T-helper 17 cell (primary cell): ENCODE results near the gene STS. TPM values are rescaled to one million over a fixed set of nuclear protein-coding genes. Genes with fewer than 3 reads are reported as not detected.

Source experiments
- ATAC-seq: fragments of 150-1000 bp; cut with Tn5 transposase; 2 replicates; pipeline ENCODE4 v1.10.0; 2021; ENCODE audit warnings: mild to moderate bottlenecking, moderate library complexity
- DNase-seq, 3 donors: peaks; one replicate each; pipeline versions ENCODE4 v3.0.0 to v3.0.0-alpha.2; 2020 to 2021
- H3K9me3 ChIP-seq: one replicate; pipeline ENCODE4 v1.7.0; 2013; ENCODE audit warnings: low read length, mild to moderate bottlenecking; ENCODE audit not compliant: control insufficient read depth, poor library complexity, severe bottlenecking
- H3K27ac Mint-ChIP-seq: one replicate; pipeline ENCODE4 v1.8.0; 2022; ENCODE audit warnings: mild to moderate bottlenecking, moderate library complexity, mixed read lengths
- H3K27me3 Mint-ChIP-seq: one replicate; pipeline ENCODE4 v1.8.0; 2022; ENCODE audit warnings: mixed read lengths
- H3K36me3 Mint-ChIP-seq: one replicate; pipeline ENCODE4 v1.8.0; 2022; ENCODE audit warnings: low read depth, mixed read lengths
- H3K4me1 Mint-ChIP-seq: one replicate; pipeline ENCODE4 v1.8.0; 2022; ENCODE audit warnings: mild to moderate bottlenecking, mixed read lengths
- H3K4me3 Mint-ChIP-seq: one replicate; pipeline ENCODE4 v1.8.0; 2022; ENCODE audit warnings: mild to moderate bottlenecking, moderate library complexity, mixed read lengths
- total RNA-seq, 4 donors: library from RNA in 2 of 4; stranded (reverse) in 2 of 4; gene quantifications; one replicate each; pipeline ENCODE4 v1.2.3 and lab custom pipeline; 2022 to 2026

STS gene
- total RNA-seq, 2 donors from 2014 or later: 1.1 to 1.2 TPM

- H3K27ac Mint-ChIP-seq: no peak overlapping the region
Observed at GRCh38 chrX:7119950-7120877, 27.3 kb upstream of the STS start.

GRCh38 chrX:7120878-7121219, 26.7 kb upstream of the STS start:
- no peaks in the 10 kb centered on the region for H3K36me3 Mint-ChIP-seq
- DNase-seq: no peak
- no peak overlapping the region for H3K27ac Mint-ChIP-seq
- H3K27me3 Mint-ChIP-seq: no peaks in the 10 kb centered on the region
- H3K4me3 Mint-ChIP-seq: no peak overlapping the region
- no peaks in the 10 kb centered on the region for H3K9me3 ChIP-seq
- H3K4me1 Mint-ChIP-seq: peaks cover 20% of the 10 kb centered on the region
- ATAC-seq: no peak

More at GRCh38 chrX:7119950-7120877, 27.3 kb upstream of the STS start:
- DNase-seq (no peak), ATAC-seq (no peak)
- no peaks in the 10 kb centered on the region for H3K9me3 ChIP-seq
- H3K4me3 Mint-ChIP-seq: no peak overlapping the region
- peaks cover 23% of the 10 kb centered on the region for H3K4me1 Mint-ChIP-seq
- H3K27me3 Mint-ChIP-seq: no peaks in the 10 kb centered on the region
- H3K36me3 Mint-ChIP-seq: no peaks in the 10 kb centered on the region

GRCh38 chrX:7127056-7127455, 20.5 kb upstream of the STS start:
- Mint-ChIP-seq H3K27ac (no peak overlapping the region), H3K36me3 (no peaks in the 10 kb centered on the region), H3K27me3 (no peaks in the 10 kb centered on the region), H3K4me1 (peaks cover 7% of the 10 kb centered on the region), H3K4me3 (no peak overlapping the region)
- DNase-seq (no peak), ATAC-seq (no peak)
- no peaks in the 10 kb centered on the region for H3K9me3 ChIP-seq

GRCh38 chrX:7131621-7132020, 15.9 kb upstream of the STS start:
- no peak for DNase-seq
- ATAC-seq: no peak
- Mint-ChIP-seq H3K27ac (no peak overlapping the region), H3K27me3 (no peaks in the 10 kb centered on the region), H3K36me3 (no peaks in the 10 kb centered on the region), H3K4me1 (peaks cover 19% of the 10 kb centered on the region), H3K4me3 (no peak overlapping the region)
- no peaks in the 10 kb centered on the region for H3K9me3 ChIP-seq

- DNase-seq (peak in 1 of 3 donors; percentile 5), ATAC-seq (peak; percentile 57)
- H3K4me3 Mint-ChIP-seq: no peak overlapping the region
- H3K27me3 Mint-ChIP-seq: no peaks in the 10 kb centered on the region
- peak overlapping the region; percentile 45 for H3K27ac Mint-ChIP-seq
- peaks cover 19% of the 10 kb centered on the region for H3K4me1 Mint-ChIP-seq
- H3K9me3 ChIP-seq: no peaks in the 10 kb centered on the region
- H3K36me3 Mint-ChIP-seq: no peaks in the 10 kb centered on the region
Observed at GRCh38 chrX:7132335-7133049, 15.0 kb upstream of the STS start.

- ATAC-seq (no peak), DNase-seq (no peak)
- peaks cover 19% of the 10 kb centered on the region for H3K4me1 Mint-ChIP-seq
- peak overlapping the region; percentile 45 for H3K27ac Mint-ChIP-seq
- no peaks in the 10 kb centered on the region for H3K9me3 ChIP-seq
- no peaks in the 10 kb centered on the region for H3K27me3 Mint-ChIP-seq
- no peak overlapping the region for H3K4me3 Mint-ChIP-seq
- H3K36me3 Mint-ChIP-seq: no peaks in the 10 kb centered on the region
Observed at GRCh38 chrX:7133050-7133440, 14.5 kb upstream of the STS start.

- Mint-ChIP-seq H3K4me1 (peaks cover 22% of the 10 kb centered on the region), H3K27ac (no peak overlapping the region), H3K27me3 (no peaks in the 10 kb centered on the region), H3K4me3 (no peak overlapping the region), H3K36me3 (no peaks in the 10 kb centered on the region)
- DNase-seq: no peak
- ATAC-seq: no peak
- H3K9me3 ChIP-seq: no peaks in the 10 kb centered on the region
Observed at GRCh38 chrX:7134981-7135380, 12.5 kb upstream of the STS start.

GRCh38 chrX:7139202-7140081, 8.1 kb upstream of the STS start:
- DNase-seq (no peak), ATAC-seq (no peak)
- Mint-ChIP-seq H3K4me3 (no peak overlapping the region), H3K4me1 (peaks cover 14% of the 10 kb centered on the region), H3K27me3 (no peaks in the 10 kb centered on the region), H3K27ac (no peak overlapping the region), H3K36me3 (no peaks in the 10 kb centered on the region)
- H3K9me3 ChIP-seq: no peaks in the 10 kb centered on the region

- H3K9me3 ChIP-seq: no peaks in the 10 kb centered on the region
- peaks cover 7% of the 10 kb centered on the region for H3K4me1 Mint-ChIP-seq
- H3K27ac Mint-ChIP-seq: no peak overlapping the region
- H3K36me3 Mint-ChIP-seq: no peaks in the 10 kb centered on the region
- H3K4me3 Mint-ChIP-seq: no peak overlapping the region
- DNase-seq: no peak
- no peak for ATAC-seq
- no peaks in the 10 kb centered on the region for H3K27me3 Mint-ChIP-seq
Observed at GRCh38 chrX:7143076-7143475, 4.4 kb upstream of the STS start.

- no peaks in the 10 kb centered on the region for H3K9me3 ChIP-seq
- ATAC-seq (no peak), DNase-seq (no peak)
- no peak overlapping the region for H3K27ac Mint-ChIP-seq
- H3K27me3 Mint-ChIP-seq: no peaks in the 10 kb centered on the region
- H3K36me3 Mint-ChIP-seq: no peaks in the 10 kb centered on the region
- no peak overlapping the region for H3K4me3 Mint-ChIP-seq
- peaks cover 5% of the 10 kb centered on the region for H3K4me1 Mint-ChIP-seq
Observed at GRCh38 chrX:7143941-7144525, 3.5 kb upstream of the STS start.

GRCh38 chrX:7145454-7145853, 2.1 kb upstream of the STS start:
- DNase-seq: no peak
- no peaks in the 10 kb centered on the region for H3K36me3 Mint-ChIP-seq
- H3K4me1 Mint-ChIP-seq: peaks cover 5% of the 10 kb centered on the region
- no peaks in the 10 kb centered on the region for H3K27me3 Mint-ChIP-seq
- H3K27ac Mint-ChIP-seq: no peak overlapping the region
- no peak overlapping the region for H3K4me3 Mint-ChIP-seq
- ATAC-seq: no peak
- H3K9me3 ChIP-seq: no peaks in the 10 kb centered on the region

GRCh38 chrX:7146020-7146702, 1.4 kb upstream of the STS start:
- H3K27me3 Mint-ChIP-seq: no peaks in the 10 kb centered on the region
- H3K9me3 ChIP-seq: no peaks in the 10 kb centered on the region
- H3K4me1 Mint-ChIP-seq: peaks cover 5% of the 10 kb centered on the region
- no peak for ATAC-seq
- H3K4me3 Mint-ChIP-seq: peak overlapping the region; percentile 19
- DNase-seq: no peak
- H3K36me3 Mint-ChIP-seq: no peaks in the 10 kb centered on the region
- H3K27ac Mint-ChIP-seq: peak overlapping the region; percentile 49
